ENCODE results near the gene FNBP1.

The FNBP1 gene

DNA sequence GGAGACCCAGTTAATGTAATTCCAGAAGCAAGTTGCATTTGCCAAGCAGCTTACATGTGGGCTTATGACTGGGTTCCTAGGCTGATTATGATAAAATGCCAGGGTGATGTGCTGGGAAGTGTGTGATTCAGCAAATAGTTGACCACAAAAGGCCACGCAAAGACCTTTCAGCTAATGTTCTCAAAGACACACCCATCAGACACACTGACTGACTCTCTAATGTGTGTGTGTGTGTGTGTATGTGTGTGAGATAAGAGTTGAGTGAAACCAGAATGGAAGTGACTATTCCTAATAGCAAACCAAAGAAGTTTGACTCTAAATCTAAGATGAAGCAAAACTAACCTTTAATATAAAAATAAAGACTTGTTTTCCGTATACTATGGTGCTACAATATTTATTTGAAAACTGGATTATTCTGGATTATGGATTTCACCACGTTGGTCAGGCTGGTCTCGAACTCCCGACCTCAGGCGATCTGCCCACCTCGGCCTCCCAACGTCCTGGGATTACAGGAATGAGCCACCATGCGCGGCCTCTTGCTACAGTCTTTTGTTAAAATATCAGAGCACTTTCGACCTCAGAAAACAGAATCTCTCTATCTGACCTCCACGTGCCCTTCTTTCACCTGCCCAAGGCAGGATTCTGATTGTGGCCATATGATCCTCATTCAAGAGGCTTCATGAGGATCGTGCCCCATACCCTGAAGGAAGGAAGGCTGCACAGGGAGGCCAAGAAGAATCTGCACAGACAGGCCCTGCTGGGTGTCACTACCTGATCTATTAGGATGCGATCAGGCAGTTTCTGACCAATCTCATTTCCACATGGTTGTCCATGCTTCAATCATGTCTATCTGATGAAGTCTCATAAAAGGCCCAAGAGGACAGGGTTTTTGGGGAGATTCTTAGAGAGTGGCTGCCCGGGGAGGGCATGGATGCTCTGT, 132.1 kb downstream of the FNBP1 start:
- H3K36me3 ChIP-seq (ENCODE audit: insufficient read depth, low read length) = peaks cover 45% of the 10 kb centered on the region
- no peak for TF ChIP-seq POLR2AphosphoS5 (IDR thresholded peaks at IDR 0.05; ENCODE audit: borderline replicate concordance, low read depth, low read length)
- H3K9ac ChIP-seq (ENCODE audit: insufficient read length) = no peak overlapping the region
- no peak overlapping the region for H3K4me3 ChIP-seq
- H3K27ac ChIP-seq = no peak overlapping the region
- DNase-seq (ENCODE audit: low read depth, low spot score) = no peak
- no peaks in the 10 kb centered on the region for H3K9me3 ChIP-seq (ENCODE audit: low read depth, low read length)

DNA sequence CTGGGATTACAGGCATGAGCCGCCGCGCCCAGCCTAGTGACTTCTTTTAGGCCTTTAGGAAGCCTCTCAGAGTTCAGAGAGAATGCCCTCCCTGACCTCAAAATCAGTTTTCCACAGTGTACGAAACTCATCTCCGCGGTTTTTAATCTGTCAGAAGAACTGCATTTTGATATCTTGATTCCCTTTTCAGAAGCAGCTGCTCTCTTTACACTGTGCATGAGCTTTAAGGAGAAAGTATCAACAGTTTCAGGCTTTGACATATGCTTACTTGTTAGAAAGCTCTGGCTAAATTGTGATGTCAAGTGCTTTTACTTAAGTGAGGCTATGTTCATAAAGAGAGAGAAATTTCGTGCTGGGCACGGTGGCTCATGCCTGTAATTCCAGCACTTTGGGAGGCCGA, 133.1 kb downstream of the FNBP1 start:
- no peak overlapping the region for H3K4me3 ChIP-seq
- no peak overlapping the region for H3K27ac ChIP-seq
- no peak for DNase-seq (ENCODE audit: low read depth, low spot score)
- no peaks in the 10 kb centered on the region for H3K9me3 ChIP-seq (ENCODE audit: low read depth, low read length)
- H3K36me3 ChIP-seq (ENCODE audit: insufficient read depth, low read length) = peaks cover 51% of the 10 kb centered on the region
- H3K9ac ChIP-seq (ENCODE audit: insufficient read length) = no peak overlapping the region
- TF ChIP-seq POLR2AphosphoS5 (IDR thresholded peaks at IDR 0.05; ENCODE audit: borderline replicate concordance, low read depth, low read length) = no peak
- TF ChIP-seq FOXP2 (optimal IDR thresholded peaks at IDR 0.05; ENCODE audit: control extremely low read depth, extremely low read length, insufficient read depth) = no peak
- no peak for TF ChIP-seq EZH2 (IDR thresholded peaks at IDR 0.05)

DNA sequence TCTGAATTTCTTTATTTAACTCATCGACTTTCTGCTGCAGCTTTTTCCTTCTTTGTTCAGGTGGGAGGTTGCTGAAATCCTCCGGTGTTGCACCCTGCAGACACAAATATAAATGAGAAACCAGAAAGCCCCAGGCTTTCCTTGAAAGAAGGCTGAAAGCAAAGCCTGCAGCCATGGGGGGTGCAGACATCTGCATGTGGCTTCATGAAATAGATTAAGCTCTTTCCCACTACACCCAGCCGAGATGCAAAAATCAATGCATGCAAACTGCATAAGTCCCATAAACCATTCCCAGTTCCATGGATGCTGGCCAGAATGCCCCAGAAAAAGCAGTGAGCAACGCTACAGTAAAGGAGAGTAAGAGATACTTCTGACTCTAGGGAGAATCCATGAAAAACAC, 134.1 kb downstream of the FNBP1 start:
- Histone ChIP-seq H3K4me3 (no peak overlapping the region), H3K9ac (ENCODE audit: insufficient read length) (no peak overlapping the region), H3K9me3 (ENCODE audit: low read depth, low read length) (no peaks in the 10 kb centered on the region), H3K27ac (no peak overlapping the region), H3K36me3 (ENCODE audit: insufficient read depth, low read length) (peaks cover 58% of the 10 kb centered on the region)
- no peak for DNase-seq (ENCODE audit: low read depth, low spot score)
- TF ChIP-seq EZH2 (IDR thresholded peaks at IDR 0.05) (no peak), FOXP2 (optimal IDR thresholded peaks at IDR 0.05; ENCODE audit: control extremely low read depth, extremely low read length, insufficient read depth) (no peak), POLR2AphosphoS5 (IDR thresholded peaks at IDR 0.05; ENCODE audit: borderline replicate concordance, low read depth, low read length) (no peak)

DNA sequence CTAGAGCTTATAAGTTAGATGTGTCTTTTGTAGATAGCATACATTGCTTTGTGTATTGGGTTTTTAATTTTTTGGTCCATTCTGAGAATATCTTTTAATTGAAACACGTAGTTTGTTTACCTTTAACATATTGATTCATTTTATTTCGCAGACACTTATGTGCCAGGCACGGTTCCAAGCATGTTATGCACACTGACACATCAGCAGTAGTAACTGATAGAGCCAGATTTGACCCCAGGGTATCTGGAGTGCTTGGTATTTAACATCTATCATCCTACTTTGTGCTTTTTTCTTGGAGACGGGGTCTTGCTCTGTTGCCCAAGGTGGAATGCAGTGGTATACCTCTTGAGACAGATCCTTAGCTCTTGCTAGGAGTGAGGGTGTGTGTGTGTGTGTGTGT, 135.8 kb downstream of the FNBP1 start:
- Histone ChIP-seq H3K9me3 (ENCODE audit: low read depth, low read length) (no peaks in the 10 kb centered on the region), H3K27ac (no peak overlapping the region), H3K4me3 (no peak overlapping the region), H3K9ac (ENCODE audit: insufficient read length) (no peak overlapping the region), H3K36me3 (ENCODE audit: insufficient read depth, low read length) (peaks cover 72% of the 10 kb centered on the region)
- no peak for TF ChIP-seq FOXP2 (optimal IDR thresholded peaks at IDR 0.05; ENCODE audit: control extremely low read depth, extremely low read length, insufficient read depth)
- TF ChIP-seq EZH2 (IDR thresholded peaks at IDR 0.05) = no peak
- no peak for TF ChIP-seq POLR2AphosphoS5 (IDR thresholded peaks at IDR 0.05; ENCODE audit: borderline replicate concordance, low read depth, low read length)
- DNase-seq (ENCODE audit: low read depth, low spot score) = no peak

DNA sequence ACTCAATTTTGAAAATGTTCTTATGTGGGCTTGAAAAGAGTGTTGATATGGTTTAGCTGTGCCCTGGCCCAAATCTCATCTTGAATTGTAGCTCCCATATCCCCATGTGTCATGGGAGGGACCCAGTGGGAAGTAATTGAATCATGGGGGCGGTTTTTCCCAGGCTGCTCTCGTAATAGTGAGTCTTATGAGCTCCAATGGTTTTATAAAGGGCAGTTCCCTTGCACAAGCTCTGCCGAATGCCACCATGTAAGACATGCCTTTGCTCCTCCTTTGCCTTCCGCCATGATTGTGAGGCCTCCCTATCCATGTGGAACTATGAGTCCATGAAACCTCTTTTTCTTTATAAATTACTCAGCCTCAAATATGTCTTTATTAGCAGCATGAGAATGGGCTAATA, 136.7 kb downstream of the FNBP1 start:
- Histone ChIP-seq H3K36me3 (ENCODE audit: insufficient read depth, low read length) (peaks cover 79% of the 10 kb centered on the region), H3K4me3 (no peak overlapping the region), H3K9me3 (ENCODE audit: low read depth, low read length) (no peaks in the 10 kb centered on the region), H3K27ac (no peak overlapping the region), H3K9ac (ENCODE audit: insufficient read length) (no peak overlapping the region)
- DNase-seq (ENCODE audit: low read depth, low spot score) = no peak
- TF ChIP-seq EZH2 (IDR thresholded peaks at IDR 0.05) (no peak), POLR2AphosphoS5 (IDR thresholded peaks at IDR 0.05; ENCODE audit: borderline replicate concordance, low read depth, low read length) (no peak), FOXP2 (optimal IDR thresholded peaks at IDR 0.05; ENCODE audit: control extremely low read depth, extremely low read length, insufficient read depth) (no peak)

DNA sequence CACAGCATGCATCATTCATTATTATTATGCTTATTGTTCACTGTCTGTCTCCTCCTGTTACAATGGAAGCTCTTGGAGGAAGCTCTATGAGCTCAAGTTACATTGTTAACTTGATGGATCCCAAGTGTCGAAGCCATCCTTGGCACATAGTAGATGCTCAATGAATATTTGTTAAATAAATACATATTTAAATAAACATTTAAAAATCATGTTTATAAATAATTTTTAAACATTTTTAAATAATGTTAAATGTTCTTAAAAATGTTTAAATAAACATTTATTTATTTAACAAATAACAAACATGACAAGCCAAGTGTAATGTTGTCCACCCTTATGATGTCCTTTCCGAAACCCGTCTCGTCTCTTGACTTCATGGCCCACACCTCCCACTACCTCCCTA, 138.3 kb downstream of the FNBP1 start:
- H3K9me3 ChIP-seq (ENCODE audit: low read depth, low read length) = no peaks in the 10 kb centered on the region
- no peak for DNase-seq (ENCODE audit: low read depth, low spot score)
- peak overlapping the region; percentile 23; the same call in 1 of the 2 replicates for H3K27ac ChIP-seq
- H3K36me3 ChIP-seq (ENCODE audit: insufficient read depth, low read length) = peaks cover 83% of the 10 kb centered on the region
- no peak for TF ChIP-seq FOXP2 (optimal IDR thresholded peaks at IDR 0.05; ENCODE audit: control extremely low read depth, extremely low read length, insufficient read depth)
- H3K4me3 ChIP-seq = no peak overlapping the region
- no peak overlapping the region for H3K9ac ChIP-seq (ENCODE audit: insufficient read length)

DNA sequence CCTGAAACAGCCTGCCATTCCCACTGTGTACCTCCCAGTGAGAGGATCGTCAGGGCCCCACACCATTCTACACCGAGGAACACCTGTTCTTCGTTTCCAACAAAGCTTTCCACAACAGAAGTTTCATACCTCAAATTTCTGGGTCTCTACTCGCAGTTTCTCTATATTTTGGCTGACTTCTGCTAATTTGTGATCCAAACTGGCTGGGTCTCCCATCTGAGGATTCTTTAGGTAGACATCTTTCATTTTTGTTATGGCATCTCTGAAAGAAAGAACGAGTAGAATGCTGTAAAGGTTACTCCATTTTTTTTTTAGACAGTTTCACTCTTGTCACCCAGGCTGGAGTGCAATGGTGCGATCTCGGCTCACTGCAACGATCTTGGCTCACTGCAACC, 140.3 kb downstream of the FNBP1 start:
- no peak overlapping the region for H3K27ac ChIP-seq
- H3K36me3 ChIP-seq (ENCODE audit: insufficient read depth, low read length) = peaks cover 86% of the 10 kb centered on the region

DNA sequence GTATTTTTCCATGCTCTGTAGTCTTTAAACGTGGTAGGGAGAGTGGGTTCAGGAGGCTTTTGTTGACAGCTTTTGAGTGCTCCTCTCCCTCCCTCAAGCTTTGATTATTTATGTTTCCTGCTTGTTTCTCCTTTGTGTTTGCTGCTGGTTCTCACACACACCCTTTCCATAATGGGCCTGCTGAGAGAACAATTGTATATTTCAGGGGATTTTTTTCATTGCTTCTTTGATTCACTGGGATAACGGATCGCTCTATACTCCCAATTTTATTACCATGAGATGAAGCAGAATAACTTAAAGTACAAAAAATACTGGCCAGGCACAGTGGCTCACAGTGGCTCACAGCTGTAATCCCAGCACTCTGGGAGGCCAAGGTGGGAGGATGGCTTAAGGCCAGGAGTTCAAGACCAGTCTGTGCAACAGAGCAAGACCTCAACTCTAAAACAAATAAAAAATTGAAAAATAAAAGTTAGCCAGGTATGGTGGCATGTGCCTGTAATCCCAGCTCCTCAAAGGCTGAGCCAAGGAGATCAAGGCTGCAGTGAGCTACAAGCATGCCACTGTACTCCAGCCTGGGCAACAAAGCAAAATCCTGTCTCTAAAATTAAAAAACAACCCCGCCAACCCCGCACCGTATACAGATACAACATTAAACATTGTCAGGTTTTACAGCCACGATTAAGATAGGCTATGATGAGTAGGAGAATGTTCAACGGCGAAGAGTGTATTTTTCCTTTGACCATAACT, 140.8 kb downstream of the FNBP1 start:
- no peak for DNase-seq (ENCODE audit: low read depth, low spot score)
- Histone ChIP-seq H3K36me3 (ENCODE audit: insufficient read depth, low read length) (peaks cover 81% of the 10 kb centered on the region), H3K27ac (no peak overlapping the region), H3K9ac (ENCODE audit: insufficient read length) (no peak overlapping the region), H3K9me3 (ENCODE audit: low read depth, low read length) (no peaks in the 10 kb centered on the region), H3K4me3 (no peak overlapping the region)
- no peak for TF ChIP-seq POLR2AphosphoS5 (IDR thresholded peaks at IDR 0.05; ENCODE audit: borderline replicate concordance, low read depth, low read length)
- TF ChIP-seq FOXP2 (optimal IDR thresholded peaks at IDR 0.05; ENCODE audit: control extremely low read depth, extremely low read length, insufficient read depth) = no peak
- no peak for TF ChIP-seq EZH2 (IDR thresholded peaks at IDR 0.05)

More for the DNA sequence above, 140.3 kb downstream of the FNBP1 start:
- Histone ChIP-seq H3K9ac (ENCODE audit: insufficient read length) (no peak overlapping the region), H3K4me3 (no peak overlapping the region), H3K9me3 (ENCODE audit: low read depth, low read length) (no peaks in the 10 kb centered on the region)
- no peak for DNase-seq (ENCODE audit: low read depth, low spot score)
- TF ChIP-seq POLR2AphosphoS5 (IDR thresholded peaks at IDR 0.05; ENCODE audit: borderline replicate concordance, low read depth, low read length) (no peak), FOXP2 (optimal IDR thresholded peaks at IDR 0.05; ENCODE audit: control extremely low read depth, extremely low read length, insufficient read depth) (no peak)

All from SK-N-MC (cell line).